ENCODE results near the gene HEPACAM.

Gene HEPACAM

DNA sequence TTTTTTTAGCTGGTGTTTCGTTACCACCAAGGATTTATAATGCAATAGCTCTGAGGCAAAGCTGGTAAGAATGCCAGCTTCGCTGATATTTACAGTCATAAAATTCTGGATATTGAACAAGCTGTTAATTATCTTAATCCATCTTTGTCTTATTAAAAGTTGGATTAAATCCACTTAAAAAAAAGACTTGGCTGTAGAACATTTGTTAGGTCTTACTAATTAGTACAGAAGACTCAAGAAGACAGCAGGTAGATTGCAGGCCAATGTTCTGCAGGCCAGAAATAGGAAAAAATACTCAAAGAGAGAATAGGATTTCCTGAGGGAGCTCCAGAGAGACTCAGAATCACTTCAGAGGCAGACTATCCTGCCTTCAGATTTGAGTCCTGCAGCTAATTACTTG is 45.7 kb downstream of the HEPACAM start:
- TF ChIP-seq, protein P1, sequence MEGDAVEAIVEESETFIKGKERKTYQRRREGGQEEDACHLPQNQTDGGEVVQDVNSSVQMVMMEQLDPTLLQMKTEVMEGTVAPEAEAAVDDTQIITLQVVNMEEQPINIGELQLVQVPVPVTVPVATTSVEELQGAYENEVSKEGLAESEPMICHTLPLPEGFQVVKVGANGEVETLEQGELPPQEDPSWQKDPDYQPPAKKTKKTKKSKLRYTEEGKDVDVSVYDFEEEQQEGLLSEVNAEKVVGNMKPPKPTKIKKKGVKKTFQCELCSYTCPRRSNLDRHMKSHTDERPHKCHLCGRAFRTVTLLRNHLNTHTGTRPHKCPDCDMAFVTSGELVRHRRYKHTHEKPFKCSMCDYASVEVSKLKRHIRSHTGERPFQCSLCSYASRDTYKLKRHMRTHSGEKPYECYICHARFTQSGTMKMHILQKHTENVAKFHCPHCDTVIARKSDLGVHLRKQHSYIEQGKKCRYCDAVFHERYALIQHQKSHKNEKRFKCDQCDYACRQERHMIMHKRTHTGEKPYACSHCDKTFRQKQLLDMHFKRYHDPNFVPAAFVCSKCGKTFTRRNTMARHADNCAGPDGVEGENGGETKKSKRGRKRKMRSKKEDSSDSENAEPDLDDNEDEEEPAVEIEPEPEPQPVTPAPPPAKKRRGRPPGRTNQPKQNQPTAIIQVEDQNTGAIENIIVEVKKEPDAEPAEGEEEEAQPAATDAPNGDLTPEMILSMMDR (conservative IDR thresholded peaks at IDR 0.05), result no peak
- H3K27ac ChIP-seq, result no peak overlapping the region

DNA sequence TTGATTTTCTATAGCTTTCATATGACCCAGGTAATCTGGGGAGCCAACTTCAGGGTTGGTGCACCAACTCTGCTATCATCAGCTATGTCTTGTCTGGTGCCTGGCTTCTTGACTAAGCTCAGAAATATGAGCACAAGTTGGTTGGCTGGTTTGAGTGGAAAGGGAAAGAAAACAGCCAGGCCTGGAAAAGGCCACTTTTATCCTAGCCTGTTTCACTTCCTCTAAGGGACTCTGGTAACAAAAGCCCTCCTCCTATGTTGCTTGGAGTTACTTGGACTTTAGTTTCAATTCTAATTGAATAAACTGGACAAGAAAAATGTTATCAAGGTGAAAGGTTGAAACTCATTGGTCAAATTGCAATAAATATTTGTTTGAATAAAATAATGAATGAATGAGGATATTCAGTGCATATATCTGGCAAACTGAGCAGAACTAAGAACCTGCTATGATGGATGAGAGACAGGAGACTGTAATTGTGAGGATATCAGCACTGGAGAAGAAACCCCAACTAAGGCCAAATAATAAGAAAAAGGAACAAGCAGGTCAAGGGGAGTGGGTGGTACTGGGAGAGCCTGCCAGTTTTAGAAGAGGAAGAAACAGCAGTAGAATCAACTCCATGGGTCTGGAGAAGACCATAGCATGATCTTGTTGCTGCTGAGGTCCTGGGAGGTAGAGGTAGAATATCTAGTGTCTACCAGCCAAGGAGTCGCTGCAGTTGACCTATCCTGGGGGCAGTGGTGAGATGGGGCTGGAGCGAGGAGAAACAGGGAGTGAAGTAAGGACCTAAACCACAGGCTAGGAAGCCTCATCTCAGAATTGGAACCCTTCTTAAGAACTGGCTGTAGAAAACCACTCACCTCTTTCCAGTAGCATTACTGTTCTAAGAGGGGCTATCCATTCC is 46.4 kb downstream of the HEPACAM start:
- no peak overlapping the region for H3K27ac ChIP-seq
- TF ChIP-seq, protein P1 (conservative IDR thresholded peaks at IDR 0.05), result no peak

DNA sequence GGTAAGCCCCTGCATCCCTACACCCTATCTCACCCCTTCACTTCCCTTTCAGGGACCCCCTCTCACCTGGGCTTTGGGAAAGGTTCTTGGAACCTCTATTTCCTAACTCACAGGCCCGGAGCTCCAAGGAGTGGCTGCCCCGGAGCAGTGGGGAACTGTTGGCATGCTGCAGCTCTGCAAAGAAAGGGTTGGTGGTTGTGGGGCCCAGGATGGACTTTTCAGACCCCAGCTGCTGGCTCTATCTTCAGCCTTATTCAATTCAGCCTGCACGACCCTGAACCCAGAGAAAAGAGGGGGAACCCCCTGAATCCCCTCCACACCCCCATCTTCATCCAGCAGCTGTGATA is 48.2 kb downstream of the HEPACAM start:
- H3K27ac ChIP-seq, result no peak overlapping the region
- TF ChIP-seq, protein P1 (conservative IDR thresholded peaks at IDR 0.05), result no peak

DNA sequence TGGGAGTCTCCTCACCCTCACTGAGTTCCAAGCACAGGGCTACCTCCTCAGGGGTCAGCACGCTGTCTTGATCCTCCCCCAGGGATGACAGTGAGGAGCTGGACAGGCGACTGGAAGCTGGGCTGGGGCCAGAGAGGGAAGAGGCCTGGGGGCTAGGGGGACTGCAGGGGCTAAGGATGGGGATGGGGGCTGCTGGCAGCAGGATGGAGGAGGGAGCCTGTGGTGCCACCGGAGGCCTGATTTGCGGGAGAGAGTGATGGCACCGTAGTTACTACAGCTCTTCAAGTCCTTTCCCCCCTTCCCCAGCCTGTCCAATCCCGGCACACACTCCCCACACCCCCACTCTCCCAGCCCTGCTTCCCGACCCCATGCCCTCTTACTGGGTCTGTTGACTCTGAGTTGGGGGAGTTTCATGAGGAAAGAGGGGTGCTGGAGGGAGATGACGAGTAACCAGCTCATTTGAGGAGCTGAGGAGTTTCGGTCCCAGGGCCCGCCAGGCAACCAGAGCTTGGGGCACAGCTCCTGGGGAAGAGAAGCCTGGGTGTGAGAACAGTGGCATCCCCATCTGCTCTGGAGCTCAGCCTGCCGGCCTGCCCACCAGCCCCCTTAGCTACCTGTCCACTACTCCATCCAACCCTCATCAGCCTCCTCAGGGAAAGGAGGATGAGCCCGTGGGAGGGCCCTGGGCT is 48.7 kb downstream of the HEPACAM start:
- no peak overlapping the region for H3K27ac ChIP-seq
- TF ChIP-seq, protein P1 (conservative IDR thresholded peaks at IDR 0.05), result no peak

DNA sequence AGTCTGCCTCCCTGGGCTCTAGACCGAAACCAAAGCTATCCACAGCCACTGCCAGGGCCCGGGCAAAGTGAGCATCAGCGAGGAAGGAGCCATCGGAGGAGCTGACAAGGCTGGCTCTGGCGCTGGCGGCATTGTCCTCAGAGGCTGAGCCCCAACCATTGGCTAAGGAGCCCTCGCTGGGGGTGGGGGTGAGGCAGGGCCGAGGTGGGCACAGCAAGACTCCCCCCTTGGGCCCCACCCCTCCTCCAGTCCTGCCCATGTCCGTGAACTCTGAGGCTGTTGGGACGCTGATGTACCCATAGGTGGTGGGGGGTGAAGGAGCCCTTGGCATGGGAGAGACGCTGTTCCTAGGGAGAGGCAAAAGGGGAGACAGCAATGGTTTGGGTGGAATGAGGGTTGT is 49.4 kb downstream of the HEPACAM start:
- TF ChIP-seq, protein P1 (conservative IDR thresholded peaks at IDR 0.05), result no peak
- no peak overlapping the region for H3K27ac ChIP-seq

DNA sequence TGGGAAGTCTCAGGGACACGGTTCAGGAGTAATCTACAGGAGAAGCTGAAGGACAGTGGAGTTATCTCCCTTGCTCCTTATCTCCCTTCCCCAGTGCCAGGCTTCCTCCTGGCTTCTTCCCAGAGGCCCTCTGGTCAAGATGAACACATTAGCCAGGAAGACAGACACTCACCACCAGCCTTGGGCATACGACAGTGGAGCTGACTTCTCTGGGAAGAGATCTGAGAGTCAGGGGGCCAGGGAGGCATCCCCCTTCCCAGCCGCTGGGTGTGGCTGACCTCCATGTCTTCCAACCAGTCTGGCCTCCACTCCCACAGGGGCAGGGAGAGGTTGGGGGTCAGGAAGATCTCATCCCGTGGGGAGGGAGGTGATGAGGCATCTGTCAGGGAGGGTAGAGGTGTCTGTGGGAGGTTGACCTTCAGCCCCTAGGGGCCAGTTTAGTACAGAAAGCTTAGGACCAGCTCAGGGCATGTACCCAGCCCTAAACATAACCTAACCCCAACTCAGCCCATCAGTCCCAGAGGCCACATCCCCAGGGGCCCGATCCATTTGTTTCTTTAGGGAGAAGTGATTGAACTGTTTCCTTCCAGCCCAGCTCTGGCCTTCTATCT is 50.9 kb downstream of the HEPACAM start:
- H3K27ac ChIP-seq, result no peak overlapping the region; the same call in 1 of the 2 replicates
- TF ChIP-seq, protein P1 (conservative IDR thresholded peaks at IDR 0.05), result no peak

DNA sequence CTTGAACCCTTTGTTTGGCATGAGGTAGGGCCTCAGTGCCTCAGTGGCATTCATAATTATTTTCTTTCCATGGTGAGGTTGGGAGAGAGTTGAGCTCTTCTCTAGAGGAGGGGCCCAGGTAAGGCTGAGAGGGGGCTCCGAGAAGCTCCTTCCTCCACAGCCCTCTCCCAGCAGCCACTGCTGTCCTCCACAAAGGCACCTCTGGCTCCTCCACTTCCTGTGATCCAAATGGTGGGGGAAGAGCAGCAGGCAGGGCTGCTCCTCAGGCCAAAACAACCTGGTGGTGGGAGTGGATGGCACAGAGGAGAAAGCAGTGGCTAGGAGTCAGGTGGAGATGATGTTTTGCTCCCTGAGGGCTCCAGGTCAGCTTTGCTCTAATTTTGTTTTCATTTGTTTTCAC is 51.5 kb downstream of the HEPACAM start:
- H3K27ac ChIP-seq, result no peak overlapping the region; the same call in 1 of the 2 replicates
- TF ChIP-seq, protein P1 (conservative IDR thresholded peaks at IDR 0.05), result no peak
